SJCRH30 (cell line): ENCODE measurements around the gene CORIN. TPM values are rescaled to one million over a fixed set of nuclear protein-coding genes. Genes with fewer than 3 reads are reported as not detected.

ENCODE experiments used
- DNase-seq, 2 experiments: peaks; one replicate each; pipeline ENCODE4 v3.0.0-alpha.2; 2015 to 2020
- H3K27ac ChIP-seq: fragments of 250-450 bp; sonication (Bioruptor Pico); 2 replicates; pipeline ENCODE4 v1.5.1; 2020; ENCODE audit warnings: mild to moderate bottlenecking, moderate library complexity
- H3K27me3 ChIP-seq: fragments of 250-450 bp; sonication (Bioruptor Pico); 2 replicates; pipeline ENCODE4 v1.5.1; 2020; ENCODE audit warnings: mild to moderate bottlenecking, moderate library complexity
- H3K36me3 ChIP-seq: fragments of 250-450 bp; sonication (Bioruptor Pico); 2 replicates; pipeline ENCODE4 v1.5.1; 2020; ENCODE audit warnings: mild to moderate bottlenecking, moderate library complexity
- H3K4me1 ChIP-seq: fragments of 250-450 bp; sonication (Bioruptor Pico); 2 replicates; pipeline ENCODE4 v1.5.1; 2020; ENCODE audit warnings: mild to moderate bottlenecking, moderate library complexity
- H3K4me3 ChIP-seq: fragments of 250-450 bp; sonication (Bioruptor Pico); 2 replicates; pipeline ENCODE4 v1.5.1; 2020; ENCODE audit warnings: mild to moderate bottlenecking, moderate library complexity
- H3K9me3 ChIP-seq: fragments of 250-450 bp; sonication (Bioruptor Pico); replicated peaks from 2 replicates; pipeline ENCODE4 v1.5.1; 2020; ENCODE audit warnings: mild to moderate bottlenecking, moderate library complexity
- total RNA-seq: library from RNA; depleted of rRNA; stranded (reverse); fragments of >200 nt; shearing (Covaris generic); gene quantifications from 2 replicates; pipeline ENCODE4 v1.2.3, GENCODE V29; 2014

The CORIN gene
- total RNA-seq, 1 experiment from 2014 or later, result 0.38 TPM

- DNase-seq, result no peak
- H3K27ac ChIP-seq, result no peak overlapping the region
- no peaks in the 10 kb centered on the region for H3K27me3 ChIP-seq
- no peaks in the 10 kb centered on the region for H3K4me1 ChIP-seq
- no peaks in the 10 kb centered on the region; the same call in 1 of the 2 replicates for H3K9me3 ChIP-seq
- H3K36me3 ChIP-seq, result no peaks in the 10 kb centered on the region
- no peak overlapping the region for H3K4me3 ChIP-seq
Measured at GRCh38 chr4:47612116-47613023, 225.5 kb downstream of the CORIN start.

GRCh38 chr4:47606482-47606881, 231.4 kb downstream of the CORIN start:
- no peaks in the 10 kb centered on the region for H3K36me3 ChIP-seq
- H3K27ac ChIP-seq, result no peak overlapping the region
- H3K27me3 ChIP-seq, result no peaks in the 10 kb centered on the region
- no peak for DNase-seq
- no peaks in the 10 kb centered on the region for H3K4me1 ChIP-seq
- no peak overlapping the region for H3K4me3 ChIP-seq
- H3K9me3 ChIP-seq, result no peaks in the 10 kb centered on the region

- H3K27me3 ChIP-seq, result no peaks in the 10 kb centered on the region
- no peaks in the 10 kb centered on the region for H3K9me3 ChIP-seq
- H3K27ac ChIP-seq, result no peak overlapping the region
- no peaks in the 10 kb centered on the region for H3K36me3 ChIP-seq
- H3K4me1 ChIP-seq, result no peaks in the 10 kb centered on the region
- no peak overlapping the region for H3K4me3 ChIP-seq
- DNase-seq, result no peak
Measured at GRCh38 chr4:47598896-47599295, 239.0 kb downstream of the CORIN start.

GRCh38 chr4:47598320-47598719, 239.5 kb downstream of the CORIN start:
- DNase-seq, result no peak
- Histone ChIP-seq H3K9me3 (no peaks in the 10 kb centered on the region), H3K4me3 (no peak overlapping the region), H3K4me1 (no peaks in the 10 kb centered on the region), H3K27ac (no peak overlapping the region), H3K27me3 (no peaks in the 10 kb centered on the region), H3K36me3 (no peaks in the 10 kb centered on the region)

- DNase-seq, result no peak
Measured at GRCh38 chr4:47597696-47598095, 240.2 kb downstream of the CORIN start.

GRCh38 chr4:47590325-47590724, 247.5 kb downstream of the CORIN start:
- Histone ChIP-seq H3K27ac (no peak overlapping the region), H3K4me3 (no peak overlapping the region), H3K4me1 (no peaks in the 10 kb centered on the region), H3K36me3 (no peaks in the 10 kb centered on the region), H3K9me3 (no peaks in the 10 kb centered on the region), H3K27me3 (no peaks in the 10 kb centered on the region)
- no peak for DNase-seq

More at GRCh38 chr4:47597696-47598095, 240.2 kb downstream of the CORIN start:
- Histone ChIP-seq H3K9me3 (no peaks in the 10 kb centered on the region), H3K27ac (no peak overlapping the region), H3K36me3 (no peaks in the 10 kb centered on the region), H3K4me1 (no peaks in the 10 kb centered on the region), H3K4me3 (no peak overlapping the region), H3K27me3 (no peaks in the 10 kb centered on the region)

- Histone ChIP-seq H3K27me3 (no peaks in the 10 kb centered on the region), H3K4me1 (no peaks in the 10 kb centered on the region), H3K4me3 (no peak overlapping the region), H3K27ac (no peak overlapping the region), H3K9me3 (no peaks in the 10 kb centered on the region), H3K36me3 (no peaks in the 10 kb centered on the region)
- DNase-seq, result no peak
Measured at GRCh38 chr4:47579235-47579634, 258.6 kb downstream of the CORIN start.

GRCh38 chr4:47577779-47578553, 259.9 kb downstream of the CORIN start:
- Histone ChIP-seq H3K27ac (no peak overlapping the region), H3K36me3 (no peaks in the 10 kb centered on the region), H3K4me3 (no peak overlapping the region), H3K27me3 (no peaks in the 10 kb centered on the region), H3K4me1 (no peaks in the 10 kb centered on the region), H3K9me3 (no peaks in the 10 kb centered on the region)
- no peak for DNase-seq

GRCh38 chr4:47572981-47573380, 264.9 kb downstream of the CORIN start:
- no peak for DNase-seq
- no peaks in the 10 kb centered on the region for H3K4me1 ChIP-seq
- no peak overlapping the region for H3K27ac ChIP-seq
- no peaks in the 10 kb centered on the region for H3K27me3 ChIP-seq
- no peaks in the 10 kb centered on the region for H3K36me3 ChIP-seq
- no peak overlapping the region for H3K4me3 ChIP-seq
- H3K9me3 ChIP-seq, result no peaks in the 10 kb centered on the region

- H3K27me3 ChIP-seq, result no peaks in the 10 kb centered on the region
Measured at GRCh38 chr4:47570816-47571215, 267.1 kb downstream of the CORIN start.

GRCh38 chr4:47567511-47567910, 270.4 kb downstream of the CORIN start:
- DNase-seq, result no peak
- Histone ChIP-seq H3K9me3 (no peaks in the 10 kb centered on the region), H3K4me3 (no peak overlapping the region)

More at GRCh38 chr4:47570816-47571215, 267.1 kb downstream of the CORIN start:
- DNase-seq, result no peak
- Histone ChIP-seq H3K4me1 (no peaks in the 10 kb centered on the region), H3K36me3 (no peaks in the 10 kb centered on the region), H3K4me3 (no peak overlapping the region), H3K9me3 (no peaks in the 10 kb centered on the region), H3K27ac (no peak overlapping the region)

GRCh38 chr4:47566969-47567368, 270.9 kb downstream of the CORIN start:
- Histone ChIP-seq H3K27ac (no peak overlapping the region), H3K27me3 (no peaks in the 10 kb centered on the region), H3K36me3 (no peaks in the 10 kb centered on the region), H3K9me3 (no peaks in the 10 kb centered on the region), H3K4me1 (peaks cover 3% of the 10 kb centered on the region), H3K4me3 (no peak overlapping the region)
- no peak for DNase-seq

More at GRCh38 chr4:47567511-47567910, 270.4 kb downstream of the CORIN start:
- H3K4me1 ChIP-seq, result peaks cover 3% of the 10 kb centered on the region
- no peaks in the 10 kb centered on the region for H3K36me3 ChIP-seq
- H3K27ac ChIP-seq, result no peak overlapping the region
- H3K27me3 ChIP-seq, result no peaks in the 10 kb centered on the region

GRCh38 chr4:47566566-47566965, 271.3 kb downstream of the CORIN start:
- H3K4me1 ChIP-seq, result peaks cover 3% of the 10 kb centered on the region
- H3K9me3 ChIP-seq, result no peaks in the 10 kb centered on the region
- H3K4me3 ChIP-seq, result no peak overlapping the region
- H3K27ac ChIP-seq, result no peak overlapping the region
- no peaks in the 10 kb centered on the region for H3K36me3 ChIP-seq
- H3K27me3 ChIP-seq, result no peaks in the 10 kb centered on the region
- DNase-seq, result no peak

- Histone ChIP-seq H3K4me1 (peaks cover 3% of the 10 kb centered on the region), H3K27ac (no peak overlapping the region), H3K27me3 (no peaks in the 10 kb centered on the region), H3K4me3 (no peak overlapping the region), H3K36me3 (no peaks in the 10 kb centered on the region), H3K9me3 (no peaks in the 10 kb centered on the region)
- DNase-seq, result no peak
Measured at GRCh38 chr4:47562297-47562696, 275.6 kb downstream of the CORIN start.

GRCh38 chr4:47561331-47561730, 276.5 kb downstream of the CORIN start:
- Histone ChIP-seq H3K4me1 (peaks cover 3% of the 10 kb centered on the region), H3K27ac (no peak overlapping the region), H3K9me3 (no peaks in the 10 kb centered on the region), H3K36me3 (no peaks in the 10 kb centered on the region), H3K4me3 (no peak overlapping the region), H3K27me3 (no peaks in the 10 kb centered on the region)
- DNase-seq, result no peak
